Fibroblast of skin of abdomen (primary cell): Measurements from ENCODE around the gene MIDN.

Source experiments
- DNase-seq: peaks from one replicate; pipeline ENCODE4 v3.0.0-alpha.2; 2013

Gene MIDN

DNA sequence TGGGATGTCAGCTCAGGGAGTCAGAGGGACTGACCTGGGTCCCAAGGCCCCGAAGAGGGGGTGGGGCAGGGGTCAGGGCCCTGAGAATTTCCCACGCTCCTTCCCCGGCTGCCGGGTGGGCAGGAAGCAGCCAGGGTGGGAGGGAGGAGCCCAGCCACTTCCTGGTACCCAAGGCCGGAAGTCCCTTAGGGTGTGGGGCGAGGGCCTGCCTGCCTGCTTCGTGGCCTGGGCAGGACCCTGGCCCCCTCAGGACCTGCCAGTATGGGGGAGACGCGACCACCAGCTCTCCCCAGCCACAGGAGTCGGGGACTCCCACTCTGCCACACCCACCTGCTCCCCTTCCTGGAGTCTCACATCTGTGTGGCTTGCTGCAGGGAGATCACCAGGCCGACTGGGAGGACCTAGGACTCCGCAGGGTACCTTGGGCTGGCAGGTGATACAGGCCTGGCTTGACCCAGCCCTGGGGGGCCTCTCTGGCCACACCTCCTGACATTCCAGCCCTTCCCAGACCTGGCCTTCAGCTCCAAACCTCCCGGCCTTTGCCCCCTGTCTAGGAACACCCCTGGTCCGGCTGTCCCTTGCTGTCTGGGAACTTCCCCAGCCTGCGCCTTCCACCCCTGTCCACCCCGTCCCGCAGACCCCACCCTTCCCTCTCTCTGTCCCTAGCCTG, 11.0 kb downstream of the MIDN start:
- peak; percentile 58 for DNase-seq

GRCh38 chr19:1259876-1260748, 11.7 kb downstream of the MIDN start:
- no peak for DNase-seq

DNA sequence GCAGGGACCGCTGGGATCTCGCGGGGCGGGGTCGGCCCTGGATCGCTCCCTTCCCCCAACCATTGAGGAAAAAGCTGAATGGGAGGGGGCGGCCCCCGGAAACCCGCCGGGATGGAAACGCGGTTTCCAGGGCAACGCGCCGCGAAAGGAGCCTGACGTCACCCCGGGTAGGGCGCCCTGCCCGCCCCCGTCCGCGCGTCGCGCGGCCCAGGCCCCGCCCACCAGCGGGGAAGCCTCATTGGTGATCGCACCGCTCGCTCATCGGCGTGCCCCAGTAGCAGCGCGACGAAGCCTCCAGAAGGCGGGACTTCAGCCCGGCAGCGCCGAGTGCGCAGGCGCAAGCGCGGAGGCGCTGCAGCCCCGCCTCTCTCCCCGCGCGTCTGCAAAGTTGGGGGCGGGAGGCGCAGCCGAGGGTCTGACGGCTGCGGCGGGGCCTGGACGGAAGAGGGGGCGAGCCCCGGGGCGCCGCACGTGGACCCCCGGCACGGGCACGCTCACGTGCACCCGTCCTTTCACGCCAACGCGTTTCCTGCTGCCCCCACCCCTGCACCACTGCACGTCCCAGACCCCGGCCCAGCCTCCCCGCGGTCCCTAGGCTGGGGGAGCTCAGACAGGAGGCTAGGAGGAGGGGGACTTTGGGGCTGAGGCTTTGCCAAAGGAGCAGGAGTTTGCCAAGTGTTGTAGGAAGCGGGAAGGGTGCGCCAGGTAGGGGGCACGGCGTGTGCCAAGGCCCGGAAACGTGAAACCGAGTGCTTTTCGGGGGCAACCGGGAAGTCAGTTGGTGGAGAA, 12.6 kb downstream of the MIDN start:
- DNase-seq: peak; percentile 97

DNA sequence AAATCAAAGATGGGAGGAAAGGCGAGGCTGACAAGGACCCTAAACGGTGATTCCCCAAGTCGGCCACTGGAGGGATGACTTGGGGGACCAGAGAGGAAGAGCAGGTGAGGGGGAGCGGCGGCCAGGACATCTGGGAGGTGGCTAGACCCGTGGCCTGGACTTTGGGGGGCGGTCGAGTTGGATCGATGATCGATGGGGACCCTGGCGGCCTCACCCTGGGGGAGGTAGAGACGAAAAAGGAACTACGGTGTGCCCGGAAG, 13.1 kb downstream of the MIDN start:
- no peak for DNase-seq

GRCh38 chr19:1261798-1262622, 13.6 kb downstream of the MIDN start:
- DNase-seq: no peak

- peak; percentile 32 for DNase-seq
Observed at GRCh38 chr19:1262623-1263123, 14.3 kb downstream of the MIDN start.

DNA sequence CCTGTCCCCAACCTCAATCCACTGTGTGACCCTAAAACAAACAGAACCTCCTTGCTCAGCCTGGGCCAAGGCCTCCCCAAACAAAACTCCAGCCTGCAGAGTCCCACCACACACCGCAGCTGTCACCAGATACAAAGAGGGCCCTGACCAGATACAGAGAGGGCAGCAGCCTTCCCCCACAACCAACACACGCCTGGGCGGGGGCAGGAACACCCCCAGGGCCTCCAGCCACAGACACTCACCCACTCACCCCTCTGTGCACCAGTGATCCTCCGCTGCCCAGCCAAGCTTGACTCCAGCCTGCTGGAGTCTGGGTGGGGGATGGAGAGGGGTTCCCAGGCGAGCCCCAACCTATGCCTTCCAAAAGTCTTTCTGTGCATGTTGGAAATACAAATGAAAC, 14.8 kb downstream of the MIDN start:
- no peak for DNase-seq

DNA sequence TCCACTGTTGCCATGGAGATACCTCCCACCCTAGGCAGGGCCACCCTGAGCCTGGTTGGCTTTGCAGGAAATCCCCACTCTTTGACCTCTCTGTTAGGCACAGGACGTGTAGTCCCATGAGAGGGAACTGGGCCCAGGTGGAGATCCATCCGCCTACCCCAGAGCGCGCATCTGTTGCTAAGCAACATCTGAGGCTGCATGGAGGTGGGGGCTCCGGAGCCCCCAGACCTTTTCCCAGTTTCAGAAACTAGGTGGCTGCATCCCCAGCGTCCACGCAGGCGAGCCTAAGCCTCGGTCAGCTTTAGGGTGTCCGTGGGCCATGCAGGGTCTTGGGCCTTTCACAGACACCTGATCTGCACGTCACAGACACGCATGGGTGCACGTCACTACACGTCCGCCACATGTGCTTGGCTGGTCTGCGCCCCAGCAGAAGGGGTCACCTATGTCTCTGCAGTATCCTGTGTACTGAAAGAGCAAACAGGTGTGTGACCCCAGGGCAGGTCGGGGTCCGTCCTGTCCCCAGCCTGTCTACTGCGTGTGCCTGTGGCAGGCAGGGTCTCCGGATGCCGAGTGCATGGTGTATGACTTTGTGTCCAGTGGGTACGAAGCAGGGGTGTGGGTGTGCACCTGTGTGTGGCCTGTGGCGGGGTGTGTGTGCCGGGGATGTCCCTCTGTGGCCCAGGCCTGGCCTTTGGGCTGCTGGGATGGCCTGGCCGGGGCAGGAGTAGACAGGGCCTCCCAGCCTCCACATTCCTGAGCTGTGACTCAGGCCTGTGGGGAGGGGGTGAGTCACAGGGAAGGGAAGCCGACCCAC, 16.6 kb downstream of the MIDN start:
- peak; percentile 90 for DNase-seq

DNA sequence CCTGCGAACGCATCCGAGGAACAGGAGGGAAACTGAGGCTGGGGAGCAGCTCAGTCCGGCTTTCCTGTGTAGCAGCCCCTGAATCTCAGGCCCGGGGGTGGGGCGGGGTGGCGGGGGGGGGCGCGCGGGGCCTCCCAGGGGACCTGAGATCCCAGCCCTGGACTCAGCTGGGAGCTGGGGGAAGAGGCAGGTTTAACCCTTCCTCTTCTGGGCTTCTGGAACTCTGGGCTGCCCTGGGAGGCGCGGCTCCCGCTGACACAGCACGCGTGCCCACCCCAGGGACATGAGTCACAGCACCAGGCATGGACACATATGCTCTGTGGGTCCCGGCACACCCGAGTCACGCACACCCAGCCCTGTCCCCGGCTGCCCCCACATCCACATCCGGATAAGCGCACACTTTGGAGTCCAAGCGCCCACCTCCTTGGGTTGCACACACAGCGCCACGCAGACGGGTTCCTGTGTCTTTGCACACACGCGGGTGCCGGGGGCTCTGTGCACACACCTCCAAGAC, 17.3 kb downstream of the MIDN start:
- peak; percentile 86 for DNase-seq

- DNase-seq: peak; percentile 85
Observed at GRCh38 chr19:1266129-1266915, 17.9 kb downstream of the MIDN start.

DNA sequence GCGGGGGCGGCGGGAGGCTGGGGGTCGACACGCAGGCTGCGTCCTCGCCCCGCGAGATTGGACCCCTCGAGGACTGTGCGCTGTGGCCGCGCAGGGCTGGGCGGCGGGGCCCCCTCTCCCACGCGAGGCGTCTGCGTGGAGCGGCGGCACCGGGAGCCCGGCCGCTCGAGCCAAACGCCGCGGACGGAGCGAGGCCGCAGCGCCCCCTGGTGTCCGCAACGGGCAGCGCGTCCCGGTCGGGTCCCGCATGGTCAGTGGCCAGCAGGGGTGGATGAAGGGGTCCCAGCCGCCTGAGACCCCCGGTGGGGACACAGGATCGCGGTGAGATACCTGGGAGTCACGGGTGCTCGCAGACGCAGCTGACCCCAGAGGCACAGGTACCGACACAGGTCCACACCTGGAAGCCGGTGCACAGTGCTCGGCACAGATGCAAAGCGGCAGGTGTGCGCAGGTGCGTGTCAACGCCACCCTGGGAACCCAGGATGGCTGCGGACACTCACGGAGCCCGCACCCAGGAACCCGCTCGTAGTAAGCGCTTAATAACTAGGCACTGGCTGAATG, 18.6 kb downstream of the MIDN start:
- DNase-seq: peak; percentile 43

- peak; percentile 50 for DNase-seq
Observed at GRCh38 chr19:1267477-1268225, 19.3 kb downstream of the MIDN start.

GRCh38 chr19:1268226-1269064, 20.1 kb downstream of the MIDN start:
- DNase-seq: no peak

- peak; percentile 99 for DNase-seq
Observed at GRCh38 chr19:1269065-1269477, 20.7 kb downstream of the MIDN start, which contains the start of gene CIRBP. CIRBP (plus strand) TSS chr19:1269332; CDS start chr19:1270934, 1,602 bp downstream.

DNA sequence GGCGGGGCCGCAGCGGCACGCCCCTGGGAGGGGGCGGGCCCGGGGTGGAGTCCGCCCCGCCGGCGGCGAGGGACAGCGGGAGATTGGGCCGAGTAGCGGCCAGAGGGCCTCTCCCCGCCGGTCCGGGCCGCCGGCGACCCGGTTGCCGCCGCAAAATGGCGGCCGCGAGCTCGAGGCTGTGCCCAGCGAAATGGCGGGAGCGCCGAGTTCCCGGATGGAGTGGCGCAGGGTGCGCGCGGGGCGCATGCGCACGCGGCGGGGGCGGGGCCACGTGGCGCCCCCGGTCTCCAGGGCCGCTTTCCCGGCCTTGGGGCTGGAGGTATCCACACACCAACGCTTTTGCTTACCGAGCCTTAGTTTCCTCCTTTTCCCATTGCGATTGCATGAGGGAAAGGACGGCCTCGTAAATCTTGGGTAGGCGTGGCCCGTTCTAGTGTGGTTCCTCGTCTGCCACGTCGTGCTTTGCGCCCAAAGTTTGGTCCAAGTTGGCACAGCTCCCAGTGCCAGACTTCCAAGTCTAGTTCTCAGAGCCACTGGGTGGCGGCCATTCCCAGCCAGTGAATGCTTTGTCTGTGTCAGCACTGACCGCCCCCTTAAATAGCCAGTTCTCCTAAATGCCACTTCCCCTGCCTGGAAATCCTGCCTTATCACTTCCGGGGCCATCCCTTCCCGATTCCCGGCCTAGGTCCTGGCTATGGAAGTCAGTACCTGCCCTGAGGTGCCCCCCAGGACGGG, 21.3 kb downstream of the MIDN start:
- peak; percentile 87 for DNase-seq

- DNase-seq: no peak
Observed at GRCh38 chr19:1270213-1270853, 21.9 kb downstream of the MIDN start.
